Stomach (tissue), 9 donors: Measurements from ENCODE around the gene TMTC1. TPM values are rescaled to one million over a fixed set of nuclear protein-coding genes. Genes with fewer than 3 reads are reported as not detected.

Source experiments
- DNase-seq, 2 donors: peaks; one replicate each; pipeline versions ENCODE4 v3.0.0 to v3.0.0-alpha.2; 2013 to 2019
- H3K27ac ChIP-seq, 5 donors: fragments of 200-600 bp in 4 of 5; sonication (generic) in 4 of 5; one replicate each; pipeline ENCODE4 v1.5.1; 2013 to 2019; ENCODE audit warnings: mild to moderate bottlenecking in 1 of 5, moderate library complexity in 1 of 5
- H3K27me3 ChIP-seq, 3 donors: fragments of 200-600 bp; sonication (generic); one replicate each; pipeline ENCODE4 v1.5.1; 2017 to 2019; ENCODE audit warnings: mixed run types in 1 of 3
- H3K36me3 ChIP-seq, 4 donors: fragments of 200-600 bp; sonication (generic); 1 replicate in 3 of 4; 2 replicates in 1 of 4; pipeline ENCODE4 v1.5.1; 2016 to 2019
- H3K4me1 ChIP-seq, 4 donors: fragments of 200-600 bp; sonication (generic); one replicate each; pipeline ENCODE4 v1.5.1; 2016 to 2019
- H3K4me3 ChIP-seq, 4 donors: fragments of 200-600 bp; sonication (generic) in 3 of 4; one replicate each; pipeline ENCODE4 v1.5.1; 2016 to 2019; ENCODE audit warnings: mild to moderate bottlenecking in 1 of 4
- H3K9me3 ChIP-seq, 4 donors: fragments of 200-600 bp; sonication (generic); one replicate each; pipeline ENCODE4 v1.5.1; 2016 to 2019
- CTCF ChIP-seq, 7 experiments: fragments of 450-650 bp in 4 of 7; fragments of 200-600 bp in 3 of 7; sonication (generic) in 3 of 7; IDR thresholded peaks; one replicate each; pipeline ENCODE4 v1.5.1; 2016 to 2019; ENCODE audit warnings: antibody characterized with exemption in 7 of 7, control low read depth in 2 of 7, mild to moderate bottlenecking in 1 of 7
- EP300 ChIP-seq: sonication (generic); formaldehyde crosslinking; IDR thresholded peaks from one replicate; pipeline ENCODE4 v1.6.1; 2017; ENCODE audit warnings: antibody characterized with exemption
- POLR2A ChIP-seq, 4 donors: fragments of 450-650 bp; IDR thresholded peaks; one replicate each; pipeline ENCODE4 v1.6.1; 2016; ENCODE audit warnings: antibody characterized with exemption in 4 of 4, control low read depth in 2 of 4, mild to moderate bottlenecking in 1 of 4, moderate library complexity in 1 of 4
- POLR2AphosphoS5 ChIP-seq, 3 donors: sonication (generic); formaldehyde crosslinking; IDR thresholded peaks; one replicate each; pipeline ENCODE4 v1.6.1; 2016; ENCODE audit warnings: antibody characterized with exemption in 3 of 3
- WGBS, 5 donors: extraction: QIAGEN DNeasy Blood & Tissue Kit in 3 of 5; methylation state at CpG; one replicate each; pipeline versions ENCODE4 v1.1.5 to v1.1.7; 2013 to 2018; 5-methylcytosine and 5-hydroxymethylcytosine counted together
- intact Hi-C: fragments of 100-400 bp; cut with DNase I; formaldehyde crosslinking; loops from one replicate; pipeline ENCODE4 v1.15.1; 2023; ENCODE audit warnings: low total_unique reads
- polyA plus RNA-seq, 3 donors: library from polyadenylated mRNA; stranded (reverse); fragments of 200-250 nt; gene quantifications; one replicate each; pipeline ENCODE4 v1.2.3, GENCODE V29; 2013
- total RNA-seq, 5 donors: library from RNA; depleted of rRNA; stranded (reverse); fragments of >200 nt; gene quantifications; one replicate each; pipeline versions ENCODE4 v1.1.0 to v1.2.3, GENCODE V29; 2014 to 2016
- donor health status: healthy with polysubstance abuse.
- donor health status: Bipolar disorder and iron deficiency.
- donor health status: healthy.

TMTC1 gene
- total and polyA plus RNA-seq, 8 donors = 1.5 to 76.8 (median 19.1) TPM

GRCh38 chr12:29653286-29653685 lies 130.5 kb downstream of the TMTC1 start:
- DNase-seq = no peak
- no peaks in the 10 kb centered on the region for H3K36me3 ChIP-seq
- no peaks in the 10 kb centered on the region for H3K9me3 ChIP-seq
- no peaks in the 10 kb centered on the region for H3K4me1 ChIP-seq
- WGBS, 5 donors = 83 to 89% (median 87%) methylated on average over 4 of the region's 4 CpGs
- H3K27me3 ChIP-seq = no peaks in the 10 kb centered on the region
- no peak overlapping the region for H3K4me3 ChIP-seq
- intact Hi-C loops = no loop called here
- no peak overlapping the region for H3K27ac ChIP-seq
- TF ChIP-seq POLR2A (IDR thresholded peaks at IDR 0.05) (no peak), POLR2AphosphoS5 (IDR thresholded peaks at IDR 0.05) (no peak), CTCF (IDR thresholded peaks at IDR 0.05) (no peak), EP300 (no peak)

- TF ChIP-seq POLR2AphosphoS5 (IDR thresholded peaks at IDR 0.05) (no peak), EP300 (no peak), POLR2A (IDR thresholded peaks at IDR 0.05) (no peak), CTCF (IDR thresholded peaks at IDR 0.05) (no peak)
- H3K27me3 ChIP-seq = no peaks in the 10 kb centered on the region
- intact Hi-C loops = no loop called here
- no peaks in the 10 kb centered on the region for H3K4me1 ChIP-seq
- no peak overlapping the region for H3K4me3 ChIP-seq
- H3K27ac ChIP-seq = no peak overlapping the region
- no peaks in the 10 kb centered on the region for H3K36me3 ChIP-seq
- 82 to 90% (median 89%) methylated on average over 4 of the region's 4 CpGs for WGBS, 5 donors
- no peak for DNase-seq
- no peaks in the 10 kb centered on the region for H3K9me3 ChIP-seq
These were observed 133.4 kb downstream of the TMTC1 start for GRCh38 chr12:29650371-29650770.

DNA sequence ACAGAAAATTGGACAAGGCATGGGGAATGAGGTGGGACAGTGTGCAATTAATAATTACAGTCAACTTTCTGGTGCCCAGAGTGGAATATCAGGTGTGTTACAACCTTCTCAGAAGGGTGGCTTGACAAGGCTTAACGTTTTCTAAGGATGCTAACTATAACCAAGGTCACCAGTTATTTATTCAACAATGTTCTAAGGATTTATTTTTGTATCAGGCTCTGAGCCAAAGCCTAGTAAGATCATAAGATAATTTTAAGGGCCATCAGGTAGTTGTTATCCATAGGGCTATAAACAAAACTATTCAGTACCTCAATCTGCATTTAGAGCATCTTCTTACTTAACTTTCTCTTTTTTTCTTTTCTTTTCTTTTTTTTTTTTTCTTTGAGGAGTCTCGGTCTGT lies 134.0 kb downstream of the TMTC1 start:
- Histone ChIP-seq H3K9me3 (no peaks in the 10 kb centered on the region), H3K4me1 (no peaks in the 10 kb centered on the region)

DNA sequence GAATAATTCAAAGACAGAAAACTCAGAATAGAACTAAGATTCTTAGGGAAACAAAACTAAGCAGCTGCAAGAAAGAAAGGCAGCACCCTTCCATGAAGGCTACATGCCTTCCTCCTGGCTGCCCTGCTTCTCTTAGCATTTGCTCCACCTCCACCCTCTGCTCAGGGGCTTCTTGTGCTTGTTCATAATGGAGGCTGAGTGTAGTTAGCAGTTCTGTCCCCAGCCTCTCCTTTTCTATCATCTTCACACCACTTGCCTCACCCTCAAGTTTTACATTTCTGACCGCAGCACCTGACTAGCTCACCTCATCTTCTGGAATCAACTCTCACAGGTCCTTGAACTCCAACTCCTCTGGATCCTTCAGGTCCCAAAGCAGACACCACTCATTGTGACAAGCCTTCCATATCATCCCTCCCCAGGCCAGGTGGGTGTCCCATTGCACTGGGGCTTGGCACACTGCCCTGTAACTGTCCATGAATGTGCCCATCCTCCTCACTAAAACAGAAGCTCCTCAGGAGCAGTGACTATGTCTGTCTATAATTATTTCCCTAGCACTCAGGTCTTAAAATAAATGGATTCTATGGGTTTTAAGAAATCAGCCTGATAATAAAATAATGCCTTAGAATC lies 139.1 kb downstream of the TMTC1 start:
- H3K9me3 ChIP-seq = no peaks in the 10 kb centered on the region
- no peak for DNase-seq
- intact Hi-C loops = no loop called here
- no peak overlapping the region for H3K27ac ChIP-seq
- peaks cover 0 to 18% (median 12%) of the 10 kb centered on the region in 4 donors for H3K4me1 ChIP-seq
- no peaks in the 10 kb centered on the region for H3K36me3 ChIP-seq
- no peak for TF ChIP-seq POLR2AphosphoS5 (IDR thresholded peaks at IDR 0.05)
- TF ChIP-seq CTCF (IDR thresholded peaks at IDR 0.05) = no peak
- no peak for TF ChIP-seq EP300
- TF ChIP-seq POLR2A (IDR thresholded peaks at IDR 0.05) = no peak
- no peaks in the 10 kb centered on the region for H3K27me3 ChIP-seq
- 81 to 95% (median 92%) methylated on average over 1 of the region's 1 CpG for WGBS, 5 donors
- H3K4me3 ChIP-seq = no peak overlapping the region

More for the DNA sequence above, 134.0 kb downstream of the TMTC1 start:
- no peak for DNase-seq
- Histone ChIP-seq H3K27ac (no peak overlapping the region), H3K4me3 (no peak overlapping the region), H3K27me3 (no peaks in the 10 kb centered on the region), H3K36me3 (no peaks in the 10 kb centered on the region)
- 52 to 74% (median 61%) methylated on average over 2 of the region's 2 CpGs for WGBS, 5 donors
- TF ChIP-seq POLR2A (IDR thresholded peaks at IDR 0.05) (no peak), CTCF (IDR thresholded peaks at IDR 0.05) (no peak), POLR2AphosphoS5 (IDR thresholded peaks at IDR 0.05) (no peak), EP300 (no peak)
- intact Hi-C loops = no loop called here
